UCSD-AML1 (cell line): ENCODE results near the gene PDE9A.
"Not testable (repeated sequence)": the region's sequence is repeated elsewhere in the genome, so short reads cannot be mapped to it uniquely, and the experiment has no call there.

ENCODE experiments used
- DNase-seq: peaks from one replicate; lab custom pipeline; 2025; ENCODE audit not compliant: unreplicated experiment; lab: John Stamatoyannopoulos, UW

PDE9A gene

DNA sequence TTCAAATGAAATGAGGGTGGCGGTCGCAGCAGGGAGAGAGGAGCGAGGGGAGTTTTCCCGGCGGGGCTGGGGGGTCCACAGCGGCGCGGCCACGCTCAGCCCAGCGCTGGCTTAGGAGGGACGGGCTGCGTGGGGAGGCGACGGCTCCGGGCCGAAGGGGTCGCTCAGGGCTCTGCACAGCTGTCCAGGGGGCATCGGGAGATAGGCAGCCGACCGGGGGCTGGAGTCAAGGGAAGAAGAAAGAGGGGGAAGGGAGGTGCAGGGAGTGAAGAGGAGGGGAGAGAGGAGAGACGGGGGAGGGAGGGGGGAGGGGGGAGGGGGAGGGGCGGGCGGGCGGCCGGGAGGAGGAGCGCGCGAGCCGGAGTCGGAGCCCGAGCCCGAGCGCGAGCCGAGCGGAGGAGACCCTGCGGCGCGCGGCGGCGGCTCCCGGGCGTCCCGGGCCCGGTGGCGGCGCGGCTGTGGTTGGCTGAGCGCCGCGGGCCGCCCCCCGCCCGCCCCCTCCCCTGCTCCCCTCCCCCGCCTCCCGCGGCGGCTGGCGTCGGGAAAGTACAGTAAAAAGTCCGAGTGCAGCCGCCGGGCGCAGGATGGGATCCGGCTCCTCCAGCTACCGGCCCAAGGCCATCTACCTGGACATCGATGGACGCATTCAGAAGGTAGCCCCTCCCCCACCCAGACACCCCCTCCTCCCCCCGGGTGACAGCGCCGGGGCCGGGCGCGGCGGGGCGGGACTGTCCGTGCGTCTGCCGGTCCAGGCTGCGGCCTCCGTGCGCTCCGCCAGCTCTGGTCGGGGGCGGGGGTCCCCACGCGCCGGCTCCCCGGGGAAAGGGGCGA, at the start of gene PDE9A:
TSS of gene PDE9A (plus strand) at position 391 of the 831 bp plus-strand sequence. CDS start at position 585, 194 bp downstream.
- DNase-seq: peak; percentile 39

DNA sequence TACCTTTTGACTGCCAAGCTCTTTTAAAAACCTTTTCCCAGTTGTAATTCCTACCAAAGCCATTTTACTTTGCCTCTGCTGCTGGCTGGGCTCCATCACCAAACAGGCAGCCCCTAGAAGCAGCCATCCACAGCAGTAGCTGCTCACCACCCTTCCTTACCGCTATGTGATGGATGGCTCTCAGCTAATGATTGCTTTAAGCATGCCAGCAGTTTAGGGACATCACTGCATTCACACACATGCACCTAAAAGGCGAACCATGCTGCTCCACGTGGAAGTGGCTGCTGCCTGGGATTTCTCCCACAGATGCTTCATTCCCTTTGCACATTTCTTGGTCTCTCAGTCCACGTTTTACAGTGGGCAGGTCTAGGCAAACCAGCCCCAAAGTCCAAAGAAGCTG, 46.3 kb upstream of the PDE9A start:
- no peak for DNase-seq

DNA sequence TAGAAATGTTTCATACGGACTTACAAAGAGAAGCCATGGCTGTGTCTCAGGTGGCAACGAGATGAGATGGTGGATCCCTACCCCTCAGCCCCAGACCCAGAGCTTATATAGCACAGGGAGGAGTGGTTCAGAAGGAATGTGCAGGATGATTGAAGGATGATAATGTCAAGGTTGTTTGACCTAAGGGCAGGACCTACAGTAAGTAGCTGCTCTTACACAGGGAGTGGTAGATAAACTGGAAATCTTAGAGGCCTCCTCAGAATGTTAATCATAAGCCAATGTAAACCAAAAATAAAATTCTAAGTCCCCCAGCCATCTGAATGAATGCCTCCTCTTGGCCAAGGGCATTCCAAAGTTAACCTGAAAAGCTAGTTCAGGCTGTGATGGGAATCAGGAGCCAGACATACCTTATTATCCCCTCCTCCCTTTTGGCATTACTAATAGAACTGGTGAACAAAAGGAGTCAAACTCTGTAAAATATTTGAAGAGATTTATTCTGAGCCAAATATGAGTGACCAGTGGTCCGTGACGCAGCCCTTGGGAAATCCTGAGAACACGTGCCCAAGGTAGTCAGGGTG, 45.8 kb upstream of the PDE9A start:
- DNase-seq: no peak

DNA sequence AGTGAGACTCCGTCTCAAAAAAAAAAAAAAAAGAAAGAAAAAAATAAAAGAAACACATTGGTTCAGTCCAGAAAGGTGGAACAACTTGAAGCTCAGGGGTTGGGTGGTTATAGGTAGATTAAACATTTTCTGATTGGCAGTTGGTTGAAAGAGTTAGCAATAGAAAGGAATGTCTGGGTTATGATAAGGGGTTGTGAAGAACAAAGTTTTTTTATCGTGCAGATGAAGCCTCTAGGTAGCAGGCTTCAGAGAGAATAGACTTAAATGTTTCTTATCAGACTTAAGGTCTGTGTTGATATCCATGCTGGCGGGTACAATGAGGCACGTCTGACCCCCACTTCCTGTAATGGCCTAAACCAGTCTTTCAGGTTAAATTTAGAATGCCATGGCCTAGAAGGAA, 45.0 kb upstream of the PDE9A start:
- DNase-seq: no peak

DNA sequence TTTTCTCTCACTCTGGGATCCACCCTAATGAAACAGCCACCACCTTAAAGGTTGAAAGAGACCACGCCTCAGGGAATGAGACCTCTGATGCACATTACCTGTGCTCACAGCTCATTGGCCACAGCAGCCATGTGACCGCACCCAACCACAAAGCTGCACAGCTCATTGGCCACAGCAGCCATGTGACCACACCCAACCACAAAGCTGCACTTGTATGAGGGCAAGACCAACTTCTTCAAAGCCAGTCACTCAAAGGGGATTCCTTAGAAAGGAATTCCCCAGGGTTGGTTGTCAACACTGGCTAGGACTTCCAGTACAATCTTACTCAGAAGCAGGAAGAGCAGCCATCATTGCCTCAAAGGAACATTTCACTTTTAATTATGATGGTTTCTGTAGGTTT, 43.6 kb upstream of the PDE9A start:
- no peak for DNase-seq

DNA sequence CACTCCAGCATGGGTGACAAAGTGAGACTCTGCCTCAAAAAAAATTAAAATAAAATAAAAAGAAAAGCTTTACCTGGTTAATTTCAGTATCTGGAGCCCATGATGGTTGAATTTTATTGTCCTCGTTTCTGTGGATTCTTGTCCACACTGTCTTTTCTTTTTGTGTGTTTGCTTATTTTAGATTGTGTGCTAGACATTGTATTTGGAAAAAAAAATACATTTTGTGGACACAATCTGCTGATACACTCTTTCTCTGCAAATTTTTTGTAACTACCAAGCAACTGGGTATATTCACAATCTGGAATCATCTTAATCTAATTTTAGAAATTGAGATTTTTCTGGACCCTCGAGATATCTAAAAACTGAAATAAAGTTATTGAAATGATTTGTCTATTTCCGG, 41.6 kb upstream of the PDE9A start:
- DNase-seq: no peak

DNA sequence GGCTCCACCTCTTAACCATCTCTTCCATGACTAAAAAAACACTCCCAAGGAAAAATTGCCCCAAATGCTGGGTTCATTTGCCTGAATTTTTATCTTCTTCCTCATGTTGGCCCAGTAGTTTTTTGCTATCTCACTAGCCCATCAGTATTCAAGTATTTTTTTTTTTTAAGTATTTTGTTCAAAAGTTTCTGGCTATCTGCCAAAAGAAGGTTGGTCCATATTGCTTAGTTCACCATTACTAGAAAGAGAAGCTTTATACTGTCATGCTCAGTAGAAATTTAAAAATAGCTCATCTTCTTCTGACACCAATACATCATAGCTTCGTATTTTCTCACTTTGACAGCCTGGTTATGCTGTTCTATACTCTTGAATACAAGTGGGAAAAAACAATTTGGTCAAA, 41.0 kb upstream of the PDE9A start:
- DNase-seq: no peak

DNA sequence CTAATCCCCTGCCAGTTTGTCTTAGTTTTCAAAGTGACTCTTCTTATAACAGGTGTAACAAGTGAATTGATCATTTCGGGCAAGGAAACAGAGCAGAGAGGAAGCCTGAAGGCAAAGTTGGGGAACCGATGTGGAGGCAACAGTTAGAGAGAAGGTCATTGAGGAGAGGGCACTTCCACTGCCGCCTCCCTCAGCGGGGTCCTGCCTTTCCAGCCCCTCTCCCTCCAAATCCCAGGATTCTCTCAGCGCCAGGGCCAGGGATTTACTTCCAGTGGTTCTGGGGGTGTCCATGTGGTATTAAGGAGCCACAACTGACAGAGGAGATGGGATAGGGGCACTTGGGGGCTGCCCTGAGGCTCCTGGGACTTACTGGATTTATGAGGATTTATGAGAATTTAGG, 39.7 kb upstream of the PDE9A start:
- DNase-seq: no peak

DNA sequence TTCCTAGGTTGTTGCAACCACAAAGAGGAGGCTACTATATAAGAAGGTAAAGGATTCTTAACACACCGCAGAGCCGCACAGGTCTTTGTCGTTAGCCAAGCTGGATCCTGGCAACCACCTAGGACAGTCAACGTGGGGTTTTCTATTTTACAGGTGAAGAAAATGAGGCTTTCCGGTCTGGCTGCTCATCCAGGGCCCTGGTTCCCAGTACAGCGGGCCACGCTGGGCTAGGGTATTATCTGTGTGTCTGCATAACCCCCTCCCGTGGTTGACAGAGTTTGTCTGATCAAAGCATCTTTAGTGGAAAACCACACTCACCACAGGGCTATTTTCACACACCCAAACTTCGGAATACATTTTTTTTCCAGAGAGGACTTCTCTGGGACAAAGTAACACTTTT, 39.0 kb upstream of the PDE9A start:
- no peak for DNase-seq

DNA sequence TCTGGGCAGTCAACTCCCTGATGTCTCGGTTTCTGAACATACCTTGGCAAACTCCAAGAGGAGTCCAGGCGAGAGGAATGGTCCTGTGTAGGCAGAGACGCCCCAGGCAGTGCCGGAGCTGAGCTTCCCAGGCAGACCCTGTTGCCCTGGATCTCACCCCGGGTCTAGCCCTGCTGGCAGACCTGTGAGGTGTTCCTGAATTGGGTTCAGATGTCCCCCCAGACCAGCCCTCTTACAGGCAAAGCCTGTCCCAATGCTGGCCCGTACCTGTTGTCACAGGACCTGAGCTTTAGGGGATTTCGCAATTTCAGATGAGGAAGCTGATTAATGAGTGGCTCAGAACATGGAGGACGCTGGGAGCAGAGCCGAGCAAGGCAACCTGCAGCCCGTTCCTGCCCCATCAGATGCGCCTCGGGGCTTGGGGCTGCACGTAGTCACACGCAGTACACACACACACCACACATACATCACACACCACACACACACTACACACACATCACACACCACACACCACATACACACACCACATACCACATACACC, 38.5 kb upstream of the PDE9A start:
- no peak for DNase-seq

DNA sequence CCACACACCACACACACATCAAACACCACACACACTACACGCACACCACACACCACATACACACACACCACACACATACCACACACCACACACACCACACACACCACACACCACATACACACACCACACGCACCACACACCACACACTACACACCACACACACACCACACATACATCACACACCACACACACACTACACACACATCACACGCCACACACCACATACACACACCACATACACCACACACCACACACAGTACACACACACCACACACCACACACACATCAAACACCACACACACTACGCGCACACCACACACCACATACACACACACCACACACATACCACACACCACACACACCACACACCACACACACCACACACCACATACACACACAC, 38.0 kb upstream of the PDE9A start:
- DNase-seq: not testable (repeated sequence)

DNA sequence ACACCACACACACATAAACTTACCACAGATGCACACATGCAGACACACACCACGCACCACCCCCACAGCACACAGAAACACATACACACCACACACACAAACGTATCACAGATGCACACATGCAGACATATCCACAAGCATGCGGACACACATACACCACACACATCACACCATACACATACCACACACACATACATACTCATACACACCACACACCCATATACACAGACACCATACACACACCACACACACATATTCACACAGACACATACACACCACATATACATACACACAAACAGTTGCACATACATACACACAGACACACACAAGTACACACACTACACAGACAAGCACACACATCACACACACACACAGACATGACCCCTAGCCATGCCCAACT, 37.5 kb upstream of the PDE9A start:
- no peak for DNase-seq

DNA sequence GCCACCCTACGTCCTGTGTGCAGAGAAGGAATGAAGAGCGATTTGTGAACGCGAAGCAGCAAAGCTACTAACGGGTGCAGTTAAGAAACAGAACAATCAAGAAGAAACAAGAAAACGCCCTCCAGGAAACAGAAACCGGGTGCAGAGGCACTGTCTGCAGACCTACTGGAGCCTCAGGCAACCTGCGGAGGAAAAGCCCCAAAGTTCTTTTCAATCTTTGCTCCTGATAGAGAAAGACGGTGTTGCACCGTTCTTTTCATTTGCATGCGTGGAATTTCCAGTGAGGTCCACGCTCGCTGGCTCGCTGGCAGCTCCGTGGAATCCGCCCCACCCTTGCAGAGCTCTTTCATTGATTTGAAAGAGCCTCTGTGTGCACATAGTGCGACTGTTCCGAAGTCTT, 37.0 kb upstream of the PDE9A start:
- no peak for DNase-seq

DNA sequence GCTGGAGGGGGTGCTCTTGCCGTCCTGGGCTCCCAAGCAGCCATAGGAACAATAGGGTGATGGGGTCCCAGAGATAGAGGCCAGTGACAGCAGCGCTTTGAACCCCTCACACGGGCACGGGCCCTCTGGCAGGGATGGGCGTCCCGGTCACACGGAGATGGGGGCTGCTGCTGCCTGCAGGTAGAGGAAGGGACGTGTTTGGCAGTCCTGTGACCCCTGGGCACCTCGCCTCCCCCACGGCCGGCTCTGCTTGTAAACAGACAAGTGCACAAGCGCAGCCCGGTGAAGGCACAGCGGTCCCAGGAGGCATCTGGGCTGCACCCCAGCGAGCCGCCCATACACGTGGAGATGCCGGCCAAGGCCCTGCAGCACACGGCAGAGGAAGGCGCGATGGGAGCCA, 36.5 kb upstream of the PDE9A start:
- no peak for DNase-seq

DNA sequence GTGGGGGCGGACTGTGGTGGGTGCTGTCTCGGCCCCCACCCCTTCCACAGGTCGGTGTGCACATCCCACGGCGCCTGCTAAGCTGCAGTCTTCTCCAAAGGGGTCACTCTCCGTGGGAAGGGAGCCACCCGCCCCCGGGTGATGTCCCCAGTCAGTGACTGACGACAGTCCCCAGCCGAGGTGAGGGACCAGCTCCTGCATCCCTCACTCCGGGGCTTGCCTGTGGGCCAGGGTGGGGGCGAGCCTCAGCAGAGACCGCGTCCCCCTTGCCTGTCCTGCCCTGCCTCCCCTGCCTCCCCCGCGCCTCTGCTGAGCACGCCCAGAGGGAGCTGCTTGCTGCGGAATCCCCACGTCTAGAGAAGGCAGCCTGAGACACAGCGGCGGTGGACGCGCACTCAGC, 35.9 kb upstream of the PDE9A start:
- DNase-seq: no peak

DNA sequence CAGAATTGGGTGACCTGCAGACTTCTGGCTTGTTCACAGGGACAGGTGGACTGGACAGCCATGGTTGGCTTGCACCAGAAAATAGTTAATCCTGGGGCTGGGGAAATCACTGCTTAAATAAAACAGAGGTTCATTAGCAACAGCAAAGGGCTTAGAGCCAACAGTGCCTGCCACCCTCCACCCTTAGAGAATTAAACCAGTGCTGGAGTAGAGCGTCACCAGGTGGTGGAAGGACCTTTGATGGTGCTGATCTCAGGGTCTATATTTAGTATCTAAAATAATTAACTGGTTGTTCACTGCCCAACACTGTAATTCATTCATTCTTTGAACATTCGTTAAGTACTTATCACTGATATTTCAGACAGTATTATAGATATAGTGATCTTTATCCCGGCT, 34.7 kb upstream of the PDE9A start:
- no peak for DNase-seq

DNA sequence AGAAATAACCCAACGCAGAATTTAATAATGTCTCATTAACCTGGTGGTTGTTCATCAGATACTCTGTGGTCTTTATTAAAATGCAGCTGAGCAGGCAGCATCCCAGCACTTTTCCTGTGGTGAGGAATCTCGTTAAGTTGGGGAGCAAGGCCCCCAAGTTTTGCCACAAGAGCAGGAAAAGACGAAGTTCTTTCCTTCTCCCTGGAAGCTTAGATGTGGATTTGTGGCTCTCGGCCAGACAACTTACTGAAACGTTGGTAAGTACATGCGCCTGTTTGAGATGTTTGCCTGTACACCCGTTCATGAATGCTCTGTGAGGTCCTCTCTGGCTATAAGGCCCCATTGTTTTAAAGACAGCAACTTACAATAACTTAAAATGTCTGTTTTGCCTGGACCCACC, 34.3 kb upstream of the PDE9A start:
- DNase-seq: no peak

DNA sequence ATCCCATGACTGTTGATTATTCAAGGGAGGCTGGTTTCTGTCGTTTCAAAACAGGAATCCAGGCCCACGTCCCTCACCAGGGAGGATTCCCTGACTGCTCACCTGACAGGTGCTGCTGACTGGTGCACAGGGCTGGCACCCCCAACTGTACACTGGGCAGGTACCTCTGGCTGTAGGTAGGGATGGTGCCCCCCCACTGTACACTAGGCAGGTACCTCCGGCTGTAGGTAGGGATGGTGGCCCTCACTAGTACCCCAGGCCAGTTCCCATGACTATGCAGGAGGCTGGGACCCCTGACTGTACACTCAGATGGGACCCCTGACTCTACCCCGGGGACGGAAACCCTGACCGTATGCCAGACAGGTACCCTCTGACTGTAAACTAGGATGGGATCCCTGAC, 33.6 kb upstream of the PDE9A start:
- no peak for DNase-seq

DNA sequence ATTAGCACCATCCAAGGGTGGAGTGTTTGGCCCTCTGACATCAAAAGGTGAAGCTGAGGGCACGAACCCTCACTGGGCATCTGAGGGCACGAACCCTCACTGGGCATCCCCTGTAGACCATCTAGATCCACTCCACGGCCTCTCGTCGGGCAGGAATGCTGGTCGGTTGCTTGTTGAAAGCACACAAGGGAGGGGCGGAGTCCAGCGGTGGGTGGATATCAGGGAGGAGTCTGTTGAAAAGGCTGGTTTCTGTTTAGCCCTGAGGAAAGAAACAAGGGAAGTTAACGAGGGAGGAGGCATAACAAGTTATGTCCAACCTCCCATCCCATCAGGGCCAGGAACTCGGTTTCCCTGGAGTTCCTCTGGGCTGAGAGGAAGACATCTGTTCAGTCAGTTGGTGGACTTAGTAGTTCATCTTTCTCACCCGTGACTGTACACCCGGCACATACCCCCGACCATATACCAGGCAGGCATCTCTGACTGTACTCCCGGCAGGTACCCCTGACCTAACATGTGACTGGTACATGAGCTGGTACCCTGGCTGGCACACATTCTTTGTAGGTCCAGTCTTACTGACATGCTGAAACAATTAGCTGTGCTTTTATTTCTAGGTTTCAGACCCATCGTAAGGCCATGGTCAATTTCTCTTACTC, 32.1 kb upstream of the PDE9A start:
- DNase-seq: no peak

DNA sequence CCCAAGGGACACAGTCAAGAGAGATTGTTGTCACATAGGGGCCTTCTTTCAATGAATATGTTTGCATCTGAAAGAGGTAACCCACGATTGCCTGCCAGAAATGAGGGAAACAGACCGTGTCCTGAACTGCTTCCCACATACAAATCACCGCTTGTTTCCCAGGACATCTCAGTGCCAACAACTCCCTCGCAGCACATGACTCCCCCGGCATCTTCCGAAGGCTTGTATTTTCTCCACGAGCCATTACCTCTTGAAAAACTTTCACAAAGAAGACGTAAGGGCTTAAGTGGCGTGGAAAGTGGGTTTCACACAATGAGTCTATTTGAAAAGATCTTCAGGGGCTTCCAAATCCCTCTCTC, 31.6 kb upstream of the PDE9A start:
- no peak for DNase-seq

DNA sequence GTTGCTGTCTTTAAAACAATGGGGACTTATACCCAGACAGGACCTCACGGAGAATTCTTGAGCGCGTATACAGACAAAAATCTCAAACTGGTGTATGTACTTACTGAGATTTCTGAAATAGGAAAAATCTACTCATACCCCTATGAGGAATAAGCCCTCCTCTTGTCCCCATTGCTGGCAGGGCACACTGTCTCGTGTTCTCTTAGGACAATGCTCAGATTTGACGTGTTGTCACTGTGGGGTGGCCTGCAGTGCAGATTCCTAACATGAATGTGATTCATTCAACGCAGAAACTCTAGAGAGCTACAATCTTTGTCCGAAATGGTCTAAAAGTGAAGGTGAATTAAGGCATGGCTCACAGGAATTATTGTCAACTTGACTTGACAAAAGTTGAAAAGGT, 31.1 kb upstream of the PDE9A start:
- DNase-seq: no peak

DNA sequence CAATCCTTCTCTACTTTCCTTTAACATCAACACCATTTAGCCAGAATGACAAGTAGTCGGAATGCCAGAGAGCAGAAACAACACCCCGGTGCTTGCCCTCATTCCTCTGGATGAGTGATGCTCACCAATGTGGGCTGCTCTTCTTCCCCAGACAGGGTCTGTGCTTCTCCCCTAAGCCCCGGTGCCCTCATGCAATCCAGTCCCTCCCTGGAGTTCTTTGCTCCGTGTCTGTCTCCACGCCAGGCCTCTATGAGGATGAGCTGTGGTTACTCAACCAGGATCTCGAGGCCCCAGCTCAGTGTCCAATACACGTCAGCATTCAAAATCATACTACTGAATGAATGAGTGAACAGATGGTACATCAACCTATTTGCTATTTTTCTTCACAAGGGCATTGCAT, 29.7 kb upstream of the PDE9A start:
- no peak for DNase-seq
